HG03520 (cell line): ENCODE results near the gene RGS3.

ENCODE experiments used
- ATAC-seq: cut with Tn5 transposase; IDR thresholded peaks from one replicate; pipeline ENCODE4 v1.9.1; 2021; ENCODE audit warnings: mild to moderate bottlenecking, moderate library complexity; ENCODE audit not compliant: unreplicated experiment

Gene RGS3

GRCh38 chr9:113597390-113598241 lies 134.1 kb downstream of the RGS3 start:
- ATAC-seq: no peak

- no peak for ATAC-seq
Measured at GRCh38 chr9:113598451-113598850, 134.9 kb downstream of the RGS3 start.

GRCh38 chr9:113598883-113599282 lies 135.4 kb downstream of the RGS3 start:
- ATAC-seq: no peak

GRCh38 chr9:113599646-113600022 lies 136.1 kb downstream of the RGS3 start:
- no peak for ATAC-seq

GRCh38 chr9:113600023-113600823 lies 136.7 kb downstream of the RGS3 start:
- no peak for ATAC-seq

- ATAC-seq: no peak
Measured at GRCh38 chr9:113600871-113601614, 137.5 kb downstream of the RGS3 start.

- no peak for ATAC-seq
Measured at GRCh38 chr9:113601656-113602055, 138.1 kb downstream of the RGS3 start.

GRCh38 chr9:113602126-113603047 lies 138.9 kb downstream of the RGS3 start:
- peak; percentile 80 for ATAC-seq

- no peak for ATAC-seq
Measured at GRCh38 chr9:113603048-113603375, 139.5 kb downstream of the RGS3 start.

- ATAC-seq: no peak
Measured at GRCh38 chr9:113603773-113604172, 140.2 kb downstream of the RGS3 start.

- ATAC-seq: no peak
Measured at GRCh38 chr9:113604393-113604792, 140.9 kb downstream of the RGS3 start.

- no peak for ATAC-seq
Measured at GRCh38 chr9:113606510-113606909, 143.0 kb downstream of the RGS3 start.

- no peak for ATAC-seq
Measured at GRCh38 chr9:113608082-113608685, 144.7 kb downstream of the RGS3 start.

- ATAC-seq: no peak
Measured at GRCh38 chr9:113609562-113610318, 146.2 kb downstream of the RGS3 start.

GRCh38 chr9:113611461-113612215 lies 148.1 kb downstream of the RGS3 start:
- no peak for ATAC-seq

- ATAC-seq: no peak
Measured at GRCh38 chr9:113612216-113612747, 148.8 kb downstream of the RGS3 start.

GRCh38 chr9:113612828-113613227 lies 149.3 kb downstream of the RGS3 start:
- no peak for ATAC-seq

GRCh38 chr9:113613815-113614413 lies 150.4 kb downstream of the RGS3 start:
- ATAC-seq: no peak
